NT2/D1 (cell line): ENCODE measurements around the gene SCN4B.

Source experiments
- SUZ12 ChIP-seq: IDR thresholded peaks from 2 replicates; pipeline ENCODE4 v1.6.1; 2011; ENCODE audit not compliant: insufficient read length, insufficient read depth; ENCODE audit errors: extremely low read depth
- ZNF274 ChIP-seq: IDR thresholded peaks from 2 replicates; pipeline ENCODE4 v1.6.1; 2011; ENCODE audit warnings: mild to moderate bottlenecking, low read depth, low read length

- no peak for TF ChIP-seq ZNF274
- no peak for TF ChIP-seq SUZ12
Observed at GRCh38 chr11:118099838-118100556, 52.6 kb downstream of the SCN4B start.
